OCI-LY7 (cell line): ENCODE measurements around the gene AP1G2. TPM values are rescaled to one million over a fixed set of nuclear protein-coding genes. Genes with fewer than 3 reads are reported as not detected.

Experiments used
- BruUV-seq: library from RNA; stranded (reverse); fragments of 400-500 nt; replicated peaks from 2 replicates; lab custom pipeline; 2021; lab: Mats Ljungman, UMichigan
- CTCF ChIA-PET: fragments of 300-600 bp; sonication (Branson Sonifier 250); formaldehyde crosslinking; loops from one replicate; lab custom pipeline; 2022; ENCODE audit warnings: antibody characterized with exemption; ENCODE audit not compliant: unreplicated experiment; lab: Charles Lee
- POLR2A ChIA-PET: fragments of 300-600 bp; sonication (Branson Sonifier 250); formaldehyde crosslinking; loops from one replicate; lab custom pipeline; 2022; ENCODE audit warnings: antibody characterized with exemption; lab: Charles Lee
- DNase-seq: peaks from one replicate; pipeline ENCODE4 v3.0.0-alpha.2; 2015; ENCODE audit warnings: low spot score
- H2AFZ ChIP-seq: fragments of 200-600 bp; sonication (generic), shearing (Covaris generic); 2 replicates; pipeline ENCODE4 v1.6.1; 2014; ENCODE audit warnings: mild to moderate bottlenecking, antibody characterized with exemption, low read length, moderate library complexity
- H3K27ac ChIP-seq: fragments of 200-600 bp; sonication (generic); 2 replicates; pipeline ENCODE4 v1.5.1; 2014; ENCODE audit warnings: mixed run types, low read depth, mild to moderate bottlenecking, moderate library complexity, low read length, inconsistent platforms; ENCODE audit not compliant: poor library complexity, severe bottlenecking
- H3K36me3 ChIP-seq: fragments of 200-600 bp; sonication (generic); 2 replicates; pipeline ENCODE4 v1.6.1; 2014; ENCODE audit warnings: mild to moderate bottlenecking, antibody characterized with exemption, low read length, moderate library complexity, mixed read lengths; ENCODE audit not compliant: insufficient read depth
- H3K4me1 ChIP-seq: fragments of 200-600 bp; sonication (generic); 2 replicates; pipeline ENCODE4 v1.5.1; 2014; ENCODE audit warnings: mild to moderate bottlenecking, low read length; ENCODE audit not compliant: insufficient read depth, poor library complexity, severe bottlenecking
- H3K4me2 ChIP-seq: fragments of 200-600 bp; sonication (generic); 2 replicates; pipeline ENCODE4 v1.6.1; 2014; ENCODE audit warnings: mild to moderate bottlenecking, low read length
- H3K4me3 ChIP-seq: fragments of 200-600 bp; sonication (generic); 2 replicates; pipeline ENCODE4 v1.5.1; 2014; ENCODE audit warnings: mild to moderate bottlenecking, low read depth, low read length; ENCODE audit not compliant: poor library complexity, severe bottlenecking
- H3K79me2 ChIP-seq: fragments of 200-600 bp; sonication (generic); 2 replicates; pipeline ENCODE4 v1.6.1; 2016; ENCODE audit warnings: low read depth, mild to moderate bottlenecking, low read length, moderate library complexity, mixed read lengths; ENCODE audit not compliant: insufficient read depth
- H3K9me2 ChIP-seq: fragments of 200-600 bp; sonication (generic); 2 replicates; pipeline ENCODE4 v1.6.1; 2016; ENCODE audit warnings: mild to moderate bottlenecking, low read length, mixed read lengths; ENCODE audit not compliant: insufficient read depth
- H3K9me3 ChIP-seq: fragments of 200-600 bp; sonication (generic); 2 replicates; pipeline ENCODE4 v1.6.1; 2014; ENCODE audit warnings: mild to moderate bottlenecking, mixed run types, low read length, mixed read lengths
- H4K20me1 ChIP-seq: fragments of 200-600 bp; sonication (generic); 2 replicates; pipeline ENCODE4 v1.6.1; 2014; ENCODE audit warnings: mild to moderate bottlenecking, antibody characterized with exemption, low read length, moderate library complexity, mixed read lengths; ENCODE audit not compliant: insufficient read depth
- EZH2phosphoT487 ChIP-seq: fragments of 200-600 bp; sonication (generic); IDR thresholded peaks from 2 replicates; pipeline ENCODE4 v1.6.1; 2018; ENCODE audit warnings: low read depth, borderline replicate concordance, mild to moderate bottlenecking, mixed run types, antibody characterized with exemption, low read length, moderate library complexity, mixed read lengths
- intact Hi-C: fragments of 100-400 bp; cut with micrococcal nuclease; formaldehyde crosslinking; loops from one replicate; pipeline ENCODE4 v1.10.0; 2022; ENCODE audit not compliant: unreplicated experiment
- total RNA-seq, 2 experiments: library from RNA; depleted of rRNA in 1 of 2; stranded (reverse); fragments of >200 nt in 1 of 2; shearing (Covaris generic) in 1 of 2; gene quantifications; 2 replicates each; pipeline ENCODE4 v1.2.3, GENCODE V29; 2014 to 2022
- TF ChIP-seq, protein P1 (sequence below): fragments of 200-600 bp; sonication (generic); conservative IDR thresholded peaks from 2 replicates; pipeline ENCODE4 v1.5.1; 2014; ENCODE audit warnings: mild to moderate bottlenecking, antibody characterized with exemption, low read length, moderate library complexity, mixed read lengths

Gene AP1G2
- total RNA-seq, 2 experiments from 2014 or later, result 129 to 209 TPM

DNA sequence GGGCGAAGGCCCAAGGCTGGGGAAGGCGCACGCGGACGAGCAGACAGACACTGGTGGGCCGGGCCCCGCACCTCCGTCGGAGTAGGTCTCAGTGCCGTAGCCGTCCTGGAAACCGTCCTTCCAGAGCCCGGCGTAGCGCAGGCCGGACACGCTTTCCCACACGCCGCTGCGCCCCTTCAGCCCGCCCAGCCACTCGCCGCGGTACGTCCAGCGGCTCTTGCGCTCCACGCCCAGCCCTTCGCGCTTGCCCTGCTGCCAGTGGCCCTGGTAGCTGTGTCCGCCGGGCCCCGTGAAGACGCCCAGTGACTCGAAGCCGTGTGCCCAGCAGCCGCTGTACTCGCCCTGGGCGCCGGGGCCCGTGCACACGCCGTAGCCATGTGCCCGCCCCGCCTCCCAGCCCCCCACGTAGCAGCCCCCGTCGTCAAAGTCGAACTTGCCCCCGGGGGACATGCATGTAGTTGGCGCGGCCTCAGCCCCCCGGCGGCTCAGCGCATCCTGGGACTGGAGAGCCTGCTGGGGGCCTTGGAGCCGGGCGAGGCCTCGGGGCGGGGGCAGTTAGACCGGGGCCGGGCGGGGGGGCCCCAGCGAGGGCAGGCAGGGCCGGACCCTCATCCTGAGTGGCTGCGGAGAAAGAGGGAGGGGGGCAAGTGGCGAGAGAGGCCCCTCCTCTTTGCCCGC is 9.6 kb upstream of the AP1G2 start:
- Histone ChIP-seq H3K9me2 (no peaks in the 10 kb centered on the region), H3K4me3 (no peak overlapping the region), H3K4me2 (no peak overlapping the region), H3K79me2 (no peaks in the 10 kb centered on the region), H4K20me1 (no peaks in the 10 kb centered on the region), H3K27ac (no peak overlapping the region), H2AFZ (no peak overlapping the region), H3K9me3 (no peaks in the 10 kb centered on the region), H3K36me3 (no peaks in the 10 kb centered on the region), H3K4me1 (no peaks in the 10 kb centered on the region)
- intact Hi-C loops, result no loop called here
- ChIA-PET CTCF (no interaction called here), POLR2A (no interaction called here)
- DNase-seq, result no peak
- no TSS peak for BruUV-seq
- TF ChIP-seq EZH2phosphoT487, result no peak
- TF ChIP-seq, protein P1, sequence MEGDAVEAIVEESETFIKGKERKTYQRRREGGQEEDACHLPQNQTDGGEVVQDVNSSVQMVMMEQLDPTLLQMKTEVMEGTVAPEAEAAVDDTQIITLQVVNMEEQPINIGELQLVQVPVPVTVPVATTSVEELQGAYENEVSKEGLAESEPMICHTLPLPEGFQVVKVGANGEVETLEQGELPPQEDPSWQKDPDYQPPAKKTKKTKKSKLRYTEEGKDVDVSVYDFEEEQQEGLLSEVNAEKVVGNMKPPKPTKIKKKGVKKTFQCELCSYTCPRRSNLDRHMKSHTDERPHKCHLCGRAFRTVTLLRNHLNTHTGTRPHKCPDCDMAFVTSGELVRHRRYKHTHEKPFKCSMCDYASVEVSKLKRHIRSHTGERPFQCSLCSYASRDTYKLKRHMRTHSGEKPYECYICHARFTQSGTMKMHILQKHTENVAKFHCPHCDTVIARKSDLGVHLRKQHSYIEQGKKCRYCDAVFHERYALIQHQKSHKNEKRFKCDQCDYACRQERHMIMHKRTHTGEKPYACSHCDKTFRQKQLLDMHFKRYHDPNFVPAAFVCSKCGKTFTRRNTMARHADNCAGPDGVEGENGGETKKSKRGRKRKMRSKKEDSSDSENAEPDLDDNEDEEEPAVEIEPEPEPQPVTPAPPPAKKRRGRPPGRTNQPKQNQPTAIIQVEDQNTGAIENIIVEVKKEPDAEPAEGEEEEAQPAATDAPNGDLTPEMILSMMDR, result no peak

DNA sequence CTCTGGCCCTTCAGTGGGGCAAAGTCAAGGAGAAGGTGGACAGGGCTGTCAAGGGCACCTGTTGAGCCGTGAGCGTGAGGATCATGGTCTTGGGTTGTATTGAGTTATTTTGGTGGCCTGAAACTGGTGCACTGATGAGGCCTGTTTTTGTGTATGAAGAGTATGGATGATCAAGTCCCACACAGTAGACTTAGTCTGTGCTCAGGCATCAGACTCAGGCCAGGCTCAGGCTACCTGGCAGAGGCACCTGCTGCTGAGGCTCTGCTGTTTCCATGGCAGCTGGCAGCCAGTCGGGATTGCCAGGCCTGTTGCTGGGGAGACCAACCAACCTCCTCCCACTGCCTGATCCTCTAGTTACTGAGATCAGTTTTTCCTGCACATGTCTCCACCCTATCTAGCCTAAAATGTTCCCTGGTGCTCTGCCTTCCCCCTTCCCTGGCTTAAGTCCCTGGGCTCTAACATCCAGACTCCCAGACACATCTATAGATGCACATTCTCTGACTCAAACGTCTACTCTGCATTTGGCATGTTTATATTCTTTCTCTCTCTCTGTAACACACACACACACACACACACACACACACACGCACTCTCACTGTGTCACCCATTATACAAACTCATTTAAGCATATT is 5.9 kb upstream of the AP1G2 start:
- Histone ChIP-seq H3K9me3 (no peaks in the 10 kb centered on the region), H4K20me1 (no peaks in the 10 kb centered on the region), H3K4me3 (no peak overlapping the region), H3K4me1 (peaks cover 14% of the 10 kb centered on the region), H2AFZ (no peak overlapping the region), H3K4me2 (no peak overlapping the region), H3K9me2 (no peaks in the 10 kb centered on the region), H3K79me2 (no peaks in the 10 kb centered on the region), H3K27ac (no peak overlapping the region), H3K36me3 (no peaks in the 10 kb centered on the region)
- ChIA-PET POLR2A (interaction anchor here (1.7 kb wide), 1 partner anchor 16 kb away, joined by 4 read pairs; no protein-coding TSS in a partner anchor), CTCF (no interaction called here)
- BruUV-seq, result no TSS peak
- no peak for DNase-seq
- no peak for TF ChIP-seq EZH2phosphoT487
- TF ChIP-seq, protein P1, result no peak
- intact Hi-C loops, result no loop called here

DNA sequence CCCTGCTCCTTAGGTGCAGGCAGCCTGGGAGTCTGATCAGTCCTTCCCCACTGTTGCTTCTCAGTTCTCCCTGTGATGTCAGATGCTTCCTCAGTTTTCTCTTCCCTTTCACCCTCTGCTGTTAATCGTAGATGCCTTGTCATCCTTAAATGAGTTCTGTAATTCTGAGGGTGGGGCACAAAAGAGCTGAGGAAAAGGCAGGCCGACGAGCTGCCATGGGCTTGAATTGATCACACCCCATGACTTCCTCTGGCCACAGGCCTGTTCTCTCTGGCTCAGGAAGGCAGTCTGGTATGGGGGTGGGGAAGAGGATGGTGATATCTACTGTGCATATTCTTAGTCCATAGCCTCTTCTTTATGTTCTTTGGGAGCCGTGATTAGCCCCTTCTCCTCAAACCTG is 5.2 kb upstream of the AP1G2 start:
- Histone ChIP-seq H2AFZ (no peak overlapping the region), H4K20me1 (no peaks in the 10 kb centered on the region), H3K4me2 (no peak overlapping the region), H3K27ac (no peak overlapping the region), H3K4me1 (peaks cover 21% of the 10 kb centered on the region), H3K9me3 (no peaks in the 10 kb centered on the region), H3K79me2 (no peaks in the 10 kb centered on the region), H3K36me3 (no peaks in the 10 kb centered on the region), H3K4me3 (no peak overlapping the region), H3K9me2 (no peaks in the 10 kb centered on the region)
- intact Hi-C loops, result no loop called here
- DNase-seq, result no peak
- TF ChIP-seq EZH2phosphoT487, result no peak
- TF ChIP-seq, protein P1, result no peak
- BruUV-seq, result no TSS peak
- ChIA-PET POLR2A (interaction anchor here (0.5 to 1.7 kb wide), 3 partner anchors 15 to 473 kb away, joined by 3 to 4 read pairs (median 4); no protein-coding TSS in a partner anchor), CTCF (no interaction called here)
